CD4-positive, alpha-beta T cell treated with Interferon gamma for 1 hour (primary cell): ENCODE data around the gene ACAA1.
"Not testable (repeated sequence)": the region's sequence is repeated elsewhere in the genome, so short reads cannot be mapped to it uniquely, and the experiment has no call there.

ENCODE experiments used
- DNase-seq: peaks from one replicate; pipeline ENCODE4 v3.0.0-alpha.2; 2020

ACAA1 gene

GRCh38 chr3:38100498-38100897 is 36.4 kb downstream of the ACAA1 start:
- DNase-seq: no peak

- DNase-seq: no peak
Measured at GRCh38 chr3:38099518-38099917, 37.4 kb downstream of the ACAA1 start.

- DNase-seq: no peak
Measured at GRCh38 chr3:38098376-38098723, 38.6 kb downstream of the ACAA1 start.

GRCh38 chr3:38097446-38098375 is 39.2 kb downstream of the ACAA1 start:
- no peak for DNase-seq

- DNase-seq: no peak
Measured at GRCh38 chr3:38095669-38096483, 41.1 kb downstream of the ACAA1 start.

- DNase-seq: no peak
Measured at GRCh38 chr3:38094999-38095398, 41.9 kb downstream of the ACAA1 start.

GRCh38 chr3:38090453-38090852 is 46.5 kb downstream of the ACAA1 start:
- no peak for DNase-seq

- no peak for DNase-seq
Measured at GRCh38 chr3:38089163-38089562, 47.8 kb downstream of the ACAA1 start.

GRCh38 chr3:38088126-38089078 is 48.5 kb downstream of the ACAA1 start:
- no peak for DNase-seq

GRCh38 chr3:38087278-38087677 is 49.6 kb downstream of the ACAA1 start:
- not testable (repeated sequence) for DNase-seq

- DNase-seq: no peak
Measured at GRCh38 chr3:38086496-38086895, 50.4 kb downstream of the ACAA1 start.

GRCh38 chr3:38085943-38086324 is 51.0 kb downstream of the ACAA1 start:
- DNase-seq: no peak

GRCh38 chr3:38085311-38085942 is 51.5 kb downstream of the ACAA1 start:
- DNase-seq: no peak

GRCh38 chr3:38084334-38085310 is 52.3 kb downstream of the ACAA1 start:
- peak; percentile 27 for DNase-seq

- DNase-seq: no peak
Measured at GRCh38 chr3:38083871-38084333, 53.0 kb downstream of the ACAA1 start.

GRCh38 chr3:38083254-38083653 is 53.7 kb downstream of the ACAA1 start:
- not testable (repeated sequence) for DNase-seq

GRCh38 chr3:38082296-38082695 is 54.6 kb downstream of the ACAA1 start:
- not testable (repeated sequence) for DNase-seq

GRCh38 chr3:38077073-38077472 is 59.9 kb downstream of the ACAA1 start:
- not testable (repeated sequence) for DNase-seq
